A375 (cell line): Measurements from ENCODE around the gene EIF2A. TPM values are rescaled to one million over a fixed set of nuclear protein-coding genes. Genes with fewer than 3 reads are reported as not detected.

ENCODE experiments used
- total RNA-seq: library from RNA; depleted of rRNA; stranded (reverse); fragments of >200 nt; shearing (Covaris generic); gene quantifications from 2 replicates; pipeline ENCODE4 v1.2.3, GENCODE V29; 2014; rRNA removed

Gene EIF2A
- 164 and 193 TPM in 2 replicates for total RNA-seq

GRCh38 chr3:150546226-150547044 lies at the start of gene EIF2A, which contains the start of gene SERP1:
EIF2A (plus strand) TSS chr3:150546787; CDS start chr3:150546803, 16 bp downstream.
SERP1 (minus strand) TSS chr3:150546496; CDS start chr3:150546135, 361 bp downstream.

GRCh38 chr3:150603153-150603979 lies 56.8 kb downstream of the EIF2A start, which contains the start of gene SELENOT:
SELENOT (plus strand) TSS chr3:150603321; CDS start chr3:150603363, 42 bp downstream.

Other genes starting within 250 kb of the EIF2A start
- gene TSC22D2, start 138.5 kb upstream of the EIF2A start, total RNA-seq = 4.1 and 6.5 TPM in 2 replicates
- 359 and 416 TPM in 2 replicates for gene SERP1, start 291 bp upstream of the EIF2A start, total RNA-seq
- gene SELENOT, start 56.5 kb downstream of the EIF2A start, total RNA-seq = 32.1 and 39.8 TPM in 2 replicates
- gene ERICH6, start 157.1 kb downstream of the EIF2A start, total RNA-seq = not detected in 2 replicates
- 21.4 and 47.8 TPM in 2 replicates for gene SIAH2, start 216.4 kb downstream of the EIF2A start, total RNA-seq